Upper lobe of left lung (tissue), 6 donors: ENCODE data around the gene PACS1. TPM values are rescaled to one million over a fixed set of nuclear protein-coding genes. Genes with fewer than 3 reads are reported as not detected.
"Not testable (repeated sequence)": the region's sequence is repeated elsewhere in the genome, so short reads cannot be mapped to it uniquely, and the experiment has no call there.

ENCODE experiments used
- ATAC-seq, 2 donors: fragments of 200-7000 bp; cut with Tn5 transposase; one replicate each; pipeline ENCODE4 v1.9.1; 2022; ENCODE audit warnings: mild to moderate bottlenecking in 2 of 2, moderate library complexity in 2 of 2; ENCODE audit not compliant: low FRiP score in 2 of 2
- DNase-seq, 2 donors: peaks; one replicate each; pipeline ENCODE4 v3.0.0-alpha.2; 2019 to 2020
- H3K27ac ChIP-seq, 4 donors: fragments of 200-600 bp; sonication (generic); one replicate each; pipeline ENCODE4 v1.5.1; 2016 to 2019
- H3K27me3 ChIP-seq, 4 donors: fragments of 200-600 bp; sonication (generic); one replicate each; pipeline ENCODE4 v1.5.1; 2017 to 2019
- H3K36me3 ChIP-seq, 4 donors: fragments of 200-600 bp; sonication (generic); one replicate each; pipeline ENCODE4 v1.5.1; 2016 to 2019
- H3K4me1 ChIP-seq, 4 donors: fragments of 200-600 bp; sonication (generic); one replicate each; pipeline ENCODE4 v1.5.1; 2018 to 2019
- H3K4me3 ChIP-seq, 4 donors: fragments of 200-600 bp; sonication (generic); one replicate each; pipeline ENCODE4 v1.5.1; 2017 to 2019; ENCODE audit warnings: mild to moderate bottlenecking in 2 of 4, moderate library complexity in 1 of 4
- H3K9me3 ChIP-seq, 4 donors: fragments of 200-600 bp; sonication (generic); one replicate each; pipeline ENCODE4 v1.5.1; 2018 to 2019
- CTCF ChIP-seq, 6 experiments: fragments of 450-650 bp in 4 of 6; fragments of 200-600 bp in 2 of 6; sonication (generic) in 2 of 6; IDR thresholded peaks; one replicate each; pipeline ENCODE4 v1.5.1; 2016 to 2019; ENCODE audit warnings: antibody characterized with exemption in 6 of 6
- EP300 ChIP-seq, 4 donors: sonication (generic); formaldehyde crosslinking; IDR thresholded peaks; one replicate each; pipeline ENCODE4 v1.5.1; 2017; ENCODE audit warnings: antibody characterized with exemption in 4 of 4, control low read depth in 2 of 4
- POLR2A ChIP-seq, 4 donors: fragments of 450-650 bp; IDR thresholded peaks; one replicate each; pipeline ENCODE4 v1.5.1; 2016 to 2017; ENCODE audit warnings: antibody characterized with exemption in 4 of 4, mild to moderate bottlenecking in 2 of 4
- POLR2AphosphoS5 ChIP-seq, 2 donors: sonication (generic); formaldehyde crosslinking; IDR thresholded peaks; one replicate each; pipeline ENCODE4 v1.5.1; 2017; ENCODE audit warnings: antibody characterized with exemption in 2 of 2
- WGBS, 2 donors: methylation state at CpG; one replicate each; pipeline ENCODE4 v1.1.5; 2017 to 2018; 5-methylcytosine and 5-hydroxymethylcytosine counted together
- total RNA-seq, 6 donors: library from RNA; depleted of rRNA in 4 of 6; stranded (reverse); fragments of >200 nt in 4 of 6; gene quantifications; one replicate each; pipeline versions ENCODE4 v1.1.0 to v1.2.1, GENCODE V29; 2016 to 2021
- donor health status: DM: no; HTN: no; CAD: no; lungs with moderate emphysema.
- donor health status: DM: no; HTN: yes; CAD: no; lungs with severe emphysema.

The PACS1 gene
- total RNA-seq, 6 donors from 2014 or later = 39.8 to 123 (median 51.1) TPM

DNA sequence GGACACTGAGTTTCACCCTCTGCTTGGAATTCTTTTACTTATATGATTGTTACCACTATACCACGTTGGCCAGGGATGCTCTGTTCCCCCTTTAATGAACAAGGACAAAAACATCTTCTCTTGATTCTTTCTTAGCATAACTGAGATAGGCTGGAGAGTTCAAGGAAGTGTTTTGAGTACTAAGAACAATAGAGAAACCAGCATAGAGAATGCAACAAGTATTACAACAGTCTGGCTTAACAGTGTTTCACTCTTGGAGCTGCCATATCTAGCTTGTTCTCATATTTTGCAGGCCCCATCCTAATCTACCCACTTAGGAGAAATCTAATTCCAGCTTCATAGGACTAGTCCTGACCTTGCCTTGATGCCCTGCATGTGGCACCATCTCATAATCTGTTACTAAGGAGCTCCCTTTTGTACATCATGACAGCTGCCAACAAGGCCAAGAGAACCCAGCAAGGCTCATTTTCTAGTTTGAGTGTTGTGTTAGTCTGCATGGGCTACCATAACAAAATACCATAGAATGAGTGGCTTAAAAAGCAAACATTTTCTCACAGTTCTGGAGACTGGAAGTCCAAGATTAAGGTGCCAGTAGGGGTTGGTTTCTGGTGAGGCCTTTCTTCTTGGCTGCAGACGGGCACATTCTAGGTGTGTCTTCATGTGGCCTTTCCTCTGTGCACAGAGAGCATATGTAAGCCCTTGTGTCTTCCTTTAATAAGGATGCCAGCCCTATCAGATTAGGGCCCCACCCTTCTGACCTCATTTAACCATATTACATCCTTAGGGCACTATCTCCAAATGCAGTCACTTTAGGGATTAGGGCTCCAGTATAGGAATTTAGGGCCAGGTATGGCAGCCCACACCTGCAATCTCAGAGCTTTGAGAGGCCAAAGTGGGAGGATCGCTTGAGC is 37.8 kb downstream of the PACS1 start:
- Histone ChIP-seq H3K27ac (no peak overlapping the region), H3K27me3 (no peaks in the 10 kb centered on the region), H3K4me3 (no peak overlapping the region), H3K36me3 (no peaks in the 10 kb centered on the region), H3K4me1 (peaks cover 13 to 32% (median 24%) of the 10 kb centered on the region in 4 donors), H3K9me3 (no peaks in the 10 kb centered on the region)
- DNase-seq = no peak
- WGBS, 2 donors = 79 to 92% methylated on average over 3 of the region's 3 CpGs
- no peak for TF ChIP-seq POLR2AphosphoS5 (IDR thresholded peaks at IDR 0.05)
- TF ChIP-seq EP300 (IDR thresholded peaks at IDR 0.05) = no peak
- TF ChIP-seq POLR2A (IDR thresholded peaks at IDR 0.05) = no peak
- TF ChIP-seq CTCF (IDR thresholded peaks at IDR 0.05) = no peak
- no peak for ATAC-seq

DNA sequence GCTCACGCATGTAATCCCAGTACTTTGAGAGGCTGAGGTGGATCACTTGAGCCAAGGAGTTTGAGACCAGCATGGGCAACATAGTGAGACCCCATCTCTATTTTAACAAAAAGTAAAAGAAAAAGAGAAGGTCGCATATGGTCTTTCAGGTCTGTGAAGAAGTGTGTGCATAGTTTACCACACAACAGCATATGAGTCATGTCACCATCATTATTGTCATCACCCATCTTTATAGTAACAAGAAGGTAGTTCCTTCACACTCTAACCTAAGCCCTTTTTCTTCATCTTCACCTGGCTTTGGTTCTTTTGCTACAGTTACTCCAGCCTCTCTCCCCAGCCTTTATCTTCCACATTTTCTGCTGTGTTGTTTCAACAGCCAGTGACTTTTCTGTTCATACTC is 39.2 kb downstream of the PACS1 start:
- no peak for ATAC-seq
- H3K9me3 ChIP-seq = no peaks in the 10 kb centered on the region

GRCh38 chr11:66111158-66111557 is 41.1 kb downstream of the PACS1 start:
- WGBS, 2 donors = 81 to 85% methylated on average over 3 of the region's 3 CpGs
- Histone ChIP-seq H3K4me1 (peaks cover 29 to 64% (median 45%) of the 10 kb centered on the region in 4 donors), H3K27me3 (no peaks in the 10 kb centered on the region), H3K27ac (no peak overlapping the region), H3K36me3 (no peaks in the 10 kb centered on the region), H3K9me3 (no peaks in the 10 kb centered on the region), H3K4me3 (no peak overlapping the region)
- ATAC-seq (no peak), DNase-seq (no peak)
- TF ChIP-seq POLR2AphosphoS5 (IDR thresholded peaks at IDR 0.05) = no peak
- TF ChIP-seq CTCF (IDR thresholded peaks at IDR 0.05) = no peak
- TF ChIP-seq POLR2A (IDR thresholded peaks at IDR 0.05) = no peak
- TF ChIP-seq EP300 (IDR thresholded peaks at IDR 0.05) = no peak

More for the DNA sequence above, 39.2 kb downstream of the PACS1 start:
- WGBS, 2 donors = 92 to 97% methylated on average over 2 of the region's 2 CpGs
- TF ChIP-seq CTCF (IDR thresholded peaks at IDR 0.05) = no peak
- Histone ChIP-seq H3K4me1 (peaks cover 21 to 46% (median 31%) of the 10 kb centered on the region in 4 donors), H3K27ac (no peak overlapping the region), H3K4me3 (no peak overlapping the region), H3K36me3 (no peaks in the 10 kb centered on the region), H3K27me3 (no peaks in the 10 kb centered on the region)
- DNase-seq = no peak

DNA sequence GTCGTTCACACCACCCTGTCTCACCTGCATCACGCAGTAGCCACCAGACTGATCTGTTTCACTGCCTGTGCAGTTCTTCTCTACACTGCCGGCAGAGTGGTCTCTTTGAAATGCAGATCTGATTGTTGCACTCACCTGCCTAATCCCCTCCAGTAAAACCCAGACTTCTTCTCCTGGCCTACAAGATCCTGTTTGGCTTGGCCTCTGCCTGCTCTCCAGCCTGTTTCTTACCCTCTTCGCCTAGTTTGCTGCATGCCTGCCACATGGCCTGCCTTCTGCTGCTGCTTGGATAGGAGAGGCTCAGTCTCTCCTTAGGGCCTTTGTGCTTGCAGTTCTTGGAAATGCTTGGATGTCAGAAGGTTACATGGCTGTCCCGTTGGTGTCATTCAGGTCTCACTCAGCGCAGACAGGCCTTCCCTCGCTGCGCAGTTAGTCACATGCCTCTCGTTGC is 42.0 kb downstream of the PACS1 start:
- Histone ChIP-seq H3K4me3 (no peak overlapping the region), H3K9me3 (no peaks in the 10 kb centered on the region), H3K4me1 (peaks cover 34 to 63% (median 48%) of the 10 kb centered on the region in 4 donors), H3K27me3 (no peaks in the 10 kb centered on the region), H3K36me3 (no peaks in the 10 kb centered on the region), H3K27ac (peak overlapping the region in 3 of 4 donors; percentile 10 to 56 (median 50))
- DNase-seq (no peak), ATAC-seq (peak in 1 of 2 donors; percentile 27)
- WGBS, 2 donors = 74 to 75% methylated on average over 9 of the region's 9 CpGs
- no peak for TF ChIP-seq POLR2AphosphoS5 (IDR thresholded peaks at IDR 0.05)

DNA sequence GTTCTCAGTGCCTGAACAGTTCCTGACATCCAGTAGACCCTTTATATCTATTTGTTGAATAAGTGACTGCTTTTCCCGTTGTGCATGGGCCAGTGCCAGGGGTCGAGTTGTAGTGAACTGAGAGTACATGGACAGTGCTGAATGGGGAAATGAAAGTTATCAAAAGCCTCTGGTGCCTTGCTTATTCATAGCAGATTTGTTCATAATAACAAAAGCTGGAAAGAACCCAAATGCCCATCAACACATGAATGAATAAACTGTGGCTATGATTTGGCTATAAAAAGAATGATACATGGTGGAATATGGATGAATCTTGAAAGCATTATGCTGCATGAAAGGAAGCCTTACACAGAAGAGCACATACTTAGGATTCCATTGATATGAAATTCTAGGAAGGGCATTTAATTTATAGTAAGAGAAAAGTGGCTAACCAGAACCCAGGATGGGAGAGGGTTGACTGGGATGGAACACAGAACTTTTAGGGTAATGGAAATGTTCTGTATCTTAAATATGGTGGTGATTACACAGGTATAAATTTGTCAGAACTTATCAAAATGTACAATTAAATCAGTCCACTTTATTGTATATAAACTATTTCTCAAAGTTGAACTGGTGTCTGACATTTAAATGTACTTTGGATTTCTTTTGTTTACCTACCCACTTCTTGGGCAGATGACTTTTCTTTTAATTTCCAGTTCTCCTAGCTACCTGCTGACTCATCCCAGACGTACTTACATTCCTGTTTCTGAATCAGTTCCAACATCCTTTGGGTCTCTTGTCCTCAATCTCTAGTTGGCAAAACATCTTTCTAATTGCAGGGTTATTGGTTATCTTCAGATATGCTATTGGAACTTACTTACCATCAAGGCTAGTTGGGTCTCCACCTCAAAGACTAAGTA is 42.8 kb downstream of the PACS1 start:
- Histone ChIP-seq H3K27me3 (no peaks in the 10 kb centered on the region), H3K36me3 (no peaks in the 10 kb centered on the region), H3K4me3 (no peak overlapping the region), H3K4me1 (peaks cover 38 to 65% (median 47%) of the 10 kb centered on the region in 4 donors), H3K9me3 (no peaks in the 10 kb centered on the region), H3K27ac (peak overlapping the region in 3 of 4 donors; percentile 25 to 56 (median 50))
- TF ChIP-seq CTCF (IDR thresholded peaks at IDR 0.05) = no peak
- no peak for TF ChIP-seq EP300 (IDR thresholded peaks at IDR 0.05)
- no peak for TF ChIP-seq POLR2AphosphoS5 (IDR thresholded peaks at IDR 0.05)
- no peak for TF ChIP-seq POLR2A (IDR thresholded peaks at IDR 0.05)
- ATAC-seq (peak in 1 of 2 donors; percentile 71), DNase-seq (no peak)
- WGBS, 2 donors = 13% methylated on average over 3 of the region's 3 CpGs

- not testable (repeated sequence) for H3K4me3 ChIP-seq, ATAC-seq, H3K36me3 ChIP-seq, H3K27me3 ChIP-seq, H3K9me3 ChIP-seq, DNase-seq
- WGBS, 2 donors = 82 to 92% methylated on average over 3 of the region's 3 CpGs
- H3K4me1 ChIP-seq = peaks cover 48 to 73% (median 59%) of the 10 kb centered on the region in 4 donors
- H3K27ac ChIP-seq = peak overlapping the region in 1 of 4 donors; percentile 8
These were observed 44.9 kb downstream of the PACS1 start for GRCh38 chr11:66114957-66115356.
